WI38 (cell line): ENCODE results near the gene PWWP2A.
"Not testable (repeated sequence)": the region's sequence is repeated elsewhere in the genome, so short reads cannot be mapped to it uniquely, and the experiment has no call there.

Experiments used
- H3K4me3 ChIP-seq: 2 replicates; pipeline ENCODE4 v1.5.1; 2011; ENCODE audit warnings: low read depth, mild to moderate bottlenecking, control low read depth, low read length
- TF ChIP-seq, protein P1 (sequence below): IDR thresholded peaks from 2 replicates; pipeline ENCODE4 v1.5.1; 2012; ENCODE audit warnings: low read depth, mild to moderate bottlenecking, control low read depth, low read length

PWWP2A gene

DNA sequence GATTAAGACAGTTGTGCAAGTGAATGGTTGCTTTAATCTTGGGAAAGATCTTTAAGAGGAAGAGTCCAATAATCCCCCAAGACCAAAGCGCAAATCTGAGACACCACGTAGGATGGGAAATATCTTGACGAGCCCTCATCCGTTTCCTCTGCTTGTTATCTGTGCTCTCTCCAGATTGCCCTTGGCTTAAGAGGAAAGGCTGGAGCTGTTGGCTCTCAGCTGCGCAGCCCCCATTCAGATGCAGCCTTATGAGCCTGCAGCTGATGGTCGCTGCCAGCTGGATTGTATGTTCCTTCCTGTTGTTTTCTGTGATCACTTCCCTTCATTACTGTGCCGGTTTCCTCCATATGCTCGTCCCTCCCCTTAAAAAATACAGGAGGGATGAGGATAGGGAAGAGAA lies 47.7 kb downstream of the PWWP2A start:
- TF ChIP-seq, protein P1, sequence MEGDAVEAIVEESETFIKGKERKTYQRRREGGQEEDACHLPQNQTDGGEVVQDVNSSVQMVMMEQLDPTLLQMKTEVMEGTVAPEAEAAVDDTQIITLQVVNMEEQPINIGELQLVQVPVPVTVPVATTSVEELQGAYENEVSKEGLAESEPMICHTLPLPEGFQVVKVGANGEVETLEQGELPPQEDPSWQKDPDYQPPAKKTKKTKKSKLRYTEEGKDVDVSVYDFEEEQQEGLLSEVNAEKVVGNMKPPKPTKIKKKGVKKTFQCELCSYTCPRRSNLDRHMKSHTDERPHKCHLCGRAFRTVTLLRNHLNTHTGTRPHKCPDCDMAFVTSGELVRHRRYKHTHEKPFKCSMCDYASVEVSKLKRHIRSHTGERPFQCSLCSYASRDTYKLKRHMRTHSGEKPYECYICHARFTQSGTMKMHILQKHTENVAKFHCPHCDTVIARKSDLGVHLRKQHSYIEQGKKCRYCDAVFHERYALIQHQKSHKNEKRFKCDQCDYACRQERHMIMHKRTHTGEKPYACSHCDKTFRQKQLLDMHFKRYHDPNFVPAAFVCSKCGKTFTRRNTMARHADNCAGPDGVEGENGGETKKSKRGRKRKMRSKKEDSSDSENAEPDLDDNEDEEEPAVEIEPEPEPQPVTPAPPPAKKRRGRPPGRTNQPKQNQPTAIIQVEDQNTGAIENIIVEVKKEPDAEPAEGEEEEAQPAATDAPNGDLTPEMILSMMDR, result no peak
- no peak overlapping the region for H3K4me3 ChIP-seq

- not testable (repeated sequence) for H3K4me3 ChIP-seq
Observed at GRCh38 chr5:160069120-160069519, 50.1 kb downstream of the PWWP2A start.

GRCh38 chr5:160064995-160065614 lies 54.1 kb downstream of the PWWP2A start:
- no peak overlapping the region for H3K4me3 ChIP-seq
- TF ChIP-seq, protein P1, result no peak

DNA sequence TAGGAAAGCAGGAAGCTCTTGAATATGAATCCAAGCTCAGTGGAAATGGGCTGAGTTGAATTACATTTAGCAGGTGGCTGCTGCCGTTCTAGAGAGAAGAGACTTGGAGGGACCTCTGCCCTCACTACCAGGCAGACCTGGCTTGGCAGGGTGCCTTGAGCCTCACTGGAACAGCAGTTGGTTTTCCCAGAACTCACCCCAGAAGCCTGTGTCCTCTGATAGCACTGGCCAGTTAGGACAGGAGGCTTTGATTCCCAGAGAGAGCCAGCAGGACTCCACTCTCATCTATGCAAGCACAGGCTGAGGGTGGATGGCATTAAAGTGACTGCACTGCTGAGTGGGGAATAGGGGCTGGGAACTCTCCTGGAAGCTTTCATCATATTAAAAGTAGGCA lies 54.8 kb downstream of the PWWP2A start:
- TF ChIP-seq, protein P1, result no peak
- H3K4me3 ChIP-seq, result no peak overlapping the region

GRCh38 chr5:160061770-160062169 lies 57.5 kb downstream of the PWWP2A start:
- TF ChIP-seq, protein P1, result no peak
- no peak overlapping the region for H3K4me3 ChIP-seq

GRCh38 chr5:160060001-160060400 lies 59.2 kb downstream of the PWWP2A start:
- H3K4me3 ChIP-seq, result no peak overlapping the region
- TF ChIP-seq, protein P1, result no peak

DNA sequence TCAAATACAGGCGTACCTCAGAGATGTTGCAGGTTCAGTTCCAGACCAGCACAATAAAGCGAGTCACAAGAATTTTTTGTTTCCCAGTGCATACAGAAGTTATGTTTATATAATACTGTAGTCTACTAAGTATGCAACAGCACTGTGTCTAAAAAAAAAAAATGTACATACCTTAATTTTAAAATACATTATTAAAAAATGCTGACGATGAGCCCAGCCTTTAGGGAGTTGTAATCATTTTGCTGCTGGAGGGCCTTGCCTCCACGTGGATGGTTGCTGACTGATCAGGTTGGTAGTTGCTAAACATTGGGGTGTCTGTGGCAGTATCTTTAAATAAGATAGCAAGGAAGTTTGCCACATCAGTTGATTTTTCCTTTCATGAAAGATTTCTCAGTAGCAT lies 62.0 kb downstream of the PWWP2A start:
- TF ChIP-seq, protein P1, result no peak
- no peak overlapping the region for H3K4me3 ChIP-seq

- TF ChIP-seq, protein P1, result no peak
- H3K4me3 ChIP-seq, result no peak overlapping the region
Observed at GRCh38 chr5:160054831-160055230, 64.4 kb downstream of the PWWP2A start.
